Liver (tissue), 9 donors: ENCODE results near the gene CSF1. TPM values are rescaled to one million over a fixed set of nuclear protein-coding genes. Genes with fewer than 3 reads are reported as not detected.
A peak's percentile ranks its signal among the peaks of the same experiment; 100 is the strongest.

Experiments used
- DNase-seq: peaks from one replicate; pipeline ENCODE4 v3.0.0-alpha.2; 2017; ENCODE audit warnings: low spot score
- H3K27ac ChIP-seq, 2 donors: one replicate each; pipeline ENCODE4 v1.7.0; 2013; ENCODE audit warnings: inconsistent platforms in 2 of 2, low read length in 2 of 2, control low read depth in 1 of 2, low read depth in 1 of 2, mild to moderate bottlenecking in 1 of 2
- H3K27me3 ChIP-seq, 4 donors: one replicate each; pipeline versions ENCODE4 v1.6.1 to v1.7.0; 2013; ENCODE audit warnings: low read length in 3 of 4, inconsistent platforms in 1 of 4, mild to moderate bottlenecking in 1 of 4, moderate library complexity in 1 of 4; ENCODE audit not compliant: control insufficient read depth in 4 of 4, insufficient read depth in 4 of 4
- H3K36me3 ChIP-seq, 4 donors: one replicate each; pipeline versions ENCODE4 v1.6.1 to v1.7.0; 2013; ENCODE audit warnings: low read length in 3 of 4, mild to moderate bottlenecking in 3 of 4, low read depth in 1 of 4, moderate library complexity in 1 of 4; ENCODE audit not compliant: control insufficient read depth in 4 of 4, insufficient read depth in 3 of 4
- H3K4me1 ChIP-seq, 4 donors: one replicate each; pipeline versions ENCODE4 v1.6.1 to v1.7.0; 2013; ENCODE audit warnings: low read length in 3 of 4, mild to moderate bottlenecking in 3 of 4, moderate library complexity in 1 of 4; ENCODE audit not compliant: control insufficient read depth in 4 of 4, insufficient read depth in 4 of 4
- H3K4me3 ChIP-seq, 3 donors: one replicate each; pipeline versions ENCODE4 v1.6.1 to v1.7.0; 2013; ENCODE audit warnings: low read length in 3 of 3, control low read depth in 1 of 3, low read depth in 1 of 3, mild to moderate bottlenecking in 1 of 3
- H3K9ac ChIP-seq, 2 donors: one replicate each; pipeline ENCODE4 v1.7.0; 2013; ENCODE audit warnings: low read length in 2 of 2, mild to moderate bottlenecking in 2 of 2, moderate library complexity in 2 of 2, control low read depth in 1 of 2, low read depth in 1 of 2
- H3K9me3 ChIP-seq, 4 donors: one replicate each; pipeline versions ENCODE4 v1.6.1 to v1.7.0; 2013; ENCODE audit warnings: low read length in 3 of 4; ENCODE audit not compliant: control insufficient read depth in 4 of 4
- EGR1 ChIP-seq, 2 donors: IDR thresholded peaks; 2 replicates each; pipeline ENCODE4 v1.6.1; 2016 to 2018; ENCODE audit warnings: antibody characterized with exemption in 2 of 2, low read depth in 2 of 2
- FOXA2 ChIP-seq: IDR thresholded peaks from 2 replicates; pipeline ENCODE4 v1.6.1; 2016; ENCODE audit warnings: antibody characterized with exemption
- GABPA ChIP-seq, 2 donors: IDR thresholded peaks in 1 of 2; conservative IDR thresholded peaks in 1 of 2; 2 replicates each; pipeline ENCODE4 v1.6.1; 2016; ENCODE audit warnings: antibody characterized with exemption in 2 of 2, mild to moderate bottlenecking in 1 of 2, moderate library complexity in 1 of 2
- HNF4A ChIP-seq, 2 donors: conservative IDR thresholded peaks; 2 replicates each; pipeline ENCODE4 v1.6.1; 2016; ENCODE audit warnings: antibody characterized with exemption in 2 of 2, mild to moderate bottlenecking in 2 of 2
- HNF4G ChIP-seq: IDR thresholded peaks from 2 replicates; pipeline ENCODE4 v1.6.1; 2016; ENCODE audit warnings: antibody characterized with exemption
- JUND ChIP-seq, 2 donors: IDR thresholded peaks; 2 replicates each; pipeline ENCODE4 v1.6.1; 2016; ENCODE audit warnings: antibody characterized with exemption in 2 of 2
- NR2F2 ChIP-seq: IDR thresholded peaks from 2 replicates; pipeline ENCODE4 v1.6.1; 2016; ENCODE audit warnings: antibody characterized with exemption
- RAD21 ChIP-seq, 2 donors: IDR thresholded peaks; 2 replicates each; pipeline ENCODE4 v1.6.1; 2016; ENCODE audit warnings: antibody characterized with exemption in 2 of 2, mild to moderate bottlenecking in 2 of 2
- REST ChIP-seq: IDR thresholded peaks from 2 replicates; pipeline ENCODE4 v1.6.1; 2016; ENCODE audit warnings: antibody characterized with exemption, mild to moderate bottlenecking
- SP1 ChIP-seq: IDR thresholded peaks from 2 replicates; pipeline ENCODE4 v1.6.1; 2018; ENCODE audit warnings: antibody characterized with exemption, mild to moderate bottlenecking
- YY1 ChIP-seq: IDR thresholded peaks from 2 replicates; pipeline ENCODE4 v1.6.1; 2016; ENCODE audit warnings: antibody characterized with exemption, mild to moderate bottlenecking
- WGBS: extraction: QIAGEN DNeasy Blood & Tissue Kit; methylation state at CpG from one replicate; pipeline ENCODE4 v1.1.7; 2013; 5-methylcytosine and 5-hydroxymethylcytosine counted together
- polyA plus RNA-seq, 2 donors: library from polyadenylated mRNA; stranded (reverse) in 1 of 2; unstranded in 1 of 2; fragments of 200-250 nt in 1 of 2; fragments of >200 nt in 1 of 2; fragmentation: Nextera tagmentation in 1 of 2; extraction: Ambion mirVana in 1 of 2; gene quantifications; one replicate each; pipeline versions ENCODE4 v1.2.1 to v1.2.3, GENCODE V29; 2013 to 2015
- total RNA-seq, 2 donors: library from RNA; depleted of rRNA; stranded (reverse); fragments of >200 nt; gene quantifications; one replicate each; pipeline ENCODE4 v1.2.3, GENCODE V29; 2014
- TF ChIP-seq, protein P1 (sequence below): IDR thresholded peaks from 2 replicates; pipeline ENCODE4 v1.6.1; 2016; ENCODE audit warnings: antibody characterized with exemption
- TF ChIP-seq, protein P2 (sequence below): fragments of 150-350 bp; IDR thresholded peaks from 2 replicates; pipeline ENCODE4 v1.5.1; 2017; ENCODE audit warnings: improper control_type of control experiment, low read depth, low read length; ENCODE audit not compliant: missing input control
- donor health status: healthy.
- donor health status: healthy.
- donor health status: healthy.
- donor health status: healthy.
- donor health status: healthy.

CSF1 gene
- total and polyA plus RNA-seq, 4 donors, result 6.3 to 15.2 (median 11.3) TPM

DNA sequence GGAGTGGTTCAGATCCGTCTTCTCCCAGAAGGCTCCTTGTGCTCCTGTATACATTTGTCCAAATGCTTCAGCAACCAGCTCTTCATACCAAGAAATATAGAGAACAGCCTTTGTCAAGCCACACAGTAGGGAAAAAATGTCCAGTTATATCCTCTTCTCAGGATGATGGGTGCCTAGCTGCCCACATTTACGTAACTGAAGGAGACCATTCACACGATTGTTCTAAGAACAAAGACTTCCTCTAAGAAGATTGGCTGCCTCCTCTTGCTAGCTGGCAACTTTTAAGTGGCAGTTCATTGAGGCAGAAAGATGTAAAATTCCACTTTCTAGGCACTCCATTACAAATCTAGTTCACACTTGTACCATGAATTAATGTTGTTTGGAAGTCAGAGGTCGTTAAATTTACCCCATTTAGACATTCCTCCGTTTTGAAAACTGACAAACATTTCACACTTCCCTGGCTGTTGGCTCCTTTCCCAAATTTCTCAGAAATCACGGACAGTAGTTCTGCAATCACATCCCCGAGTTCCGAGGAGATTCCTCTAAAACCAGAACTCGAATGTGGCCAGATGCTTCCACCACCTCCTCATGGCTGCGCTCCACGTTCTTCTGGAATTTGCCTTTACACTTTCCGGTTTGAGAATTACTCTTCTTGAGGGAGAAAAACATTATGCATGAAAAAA lies 45.6 kb upstream of the CSF1 start:
- TF ChIP-seq RAD21 (IDR thresholded peaks at IDR 0.05), result no peak
- TF ChIP-seq HNF4A (conservative IDR thresholded peaks at IDR 0.05), result no peak
- peak; percentile 11 for TF ChIP-seq NR2F2
- no peaks in the 10 kb centered on the region for H3K9me3 ChIP-seq
- no peaks in the 10 kb centered on the region for H3K36me3 ChIP-seq
- no peak overlapping the region for H3K9ac ChIP-seq
- no peak overlapping the region for H3K4me3 ChIP-seq
- H3K27ac ChIP-seq, result peak overlapping the region in 1 of 2 donors; percentile 19
- 83% methylated on average over 12 of the region's 12 CpGs for WGBS
- H3K27me3 ChIP-seq, result no peaks in the 10 kb centered on the region
- H3K4me1 ChIP-seq, result no peaks in the 10 kb centered on the region
- DNase-seq, result no peak

GRCh38 chr1:109866071-109866470 lies 44.6 kb upstream of the CSF1 start:
- H3K9me3 ChIP-seq, result no peaks in the 10 kb centered on the region
- no peaks in the 10 kb centered on the region for H3K36me3 ChIP-seq
- H3K27me3 ChIP-seq, result no peaks in the 10 kb centered on the region
- DNase-seq, result no peak
- H3K9ac ChIP-seq, result no peak overlapping the region
- TF ChIP-seq HNF4G, result no peak
- TF ChIP-seq FOXA2, result no peak
- TF ChIP-seq, protein P1, sequence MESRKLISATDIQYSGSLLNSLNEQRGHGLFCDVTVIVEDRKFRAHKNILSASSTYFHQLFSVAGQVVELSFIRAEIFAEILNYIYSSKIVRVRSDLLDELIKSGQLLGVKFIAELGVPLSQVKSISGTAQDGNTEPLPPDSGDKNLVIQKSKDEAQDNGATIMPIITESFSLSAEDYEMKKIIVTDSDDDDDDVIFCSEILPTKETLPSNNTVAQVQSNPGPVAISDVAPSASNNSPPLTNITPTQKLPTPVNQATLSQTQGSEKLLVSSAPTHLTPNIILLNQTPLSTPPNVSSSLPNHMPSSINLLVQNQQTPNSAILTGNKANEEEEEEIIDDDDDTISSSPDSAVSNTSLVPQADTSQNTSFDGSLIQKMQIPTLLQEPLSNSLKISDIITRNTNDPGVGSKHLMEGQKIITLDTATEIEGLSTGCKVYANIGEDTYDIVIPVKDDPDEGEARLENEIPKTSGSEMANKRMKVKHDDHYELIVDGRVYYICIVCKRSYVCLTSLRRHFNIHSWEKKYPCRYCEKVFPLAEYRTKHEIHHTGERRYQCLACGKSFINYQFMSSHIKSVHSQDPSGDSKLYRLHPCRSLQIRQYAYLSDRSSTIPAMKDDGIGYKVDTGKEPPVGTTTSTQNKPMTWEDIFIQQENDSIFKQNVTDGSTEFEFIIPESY, result no peak
- no peak for TF ChIP-seq GABPA (IDR thresholded peaks at IDR 0.05 in 1 of 2, conservative IDR thresholded peaks at IDR 0.05 in 1 of 2)
- TF ChIP-seq RAD21 (IDR thresholded peaks at IDR 0.05), result no peak
- no peak for TF ChIP-seq SP1
- no peak for TF ChIP-seq HNF4A (conservative IDR thresholded peaks at IDR 0.05)
- TF ChIP-seq EGR1 (IDR thresholded peaks at IDR 0.05; ENCODE audit: low read depth in 2 of 2), result no peak
- no peak for TF ChIP-seq JUND (IDR thresholded peaks at IDR 0.05)
- no peak for TF ChIP-seq YY1
- TF ChIP-seq NR2F2, result no peak
- TF ChIP-seq, protein P2, sequence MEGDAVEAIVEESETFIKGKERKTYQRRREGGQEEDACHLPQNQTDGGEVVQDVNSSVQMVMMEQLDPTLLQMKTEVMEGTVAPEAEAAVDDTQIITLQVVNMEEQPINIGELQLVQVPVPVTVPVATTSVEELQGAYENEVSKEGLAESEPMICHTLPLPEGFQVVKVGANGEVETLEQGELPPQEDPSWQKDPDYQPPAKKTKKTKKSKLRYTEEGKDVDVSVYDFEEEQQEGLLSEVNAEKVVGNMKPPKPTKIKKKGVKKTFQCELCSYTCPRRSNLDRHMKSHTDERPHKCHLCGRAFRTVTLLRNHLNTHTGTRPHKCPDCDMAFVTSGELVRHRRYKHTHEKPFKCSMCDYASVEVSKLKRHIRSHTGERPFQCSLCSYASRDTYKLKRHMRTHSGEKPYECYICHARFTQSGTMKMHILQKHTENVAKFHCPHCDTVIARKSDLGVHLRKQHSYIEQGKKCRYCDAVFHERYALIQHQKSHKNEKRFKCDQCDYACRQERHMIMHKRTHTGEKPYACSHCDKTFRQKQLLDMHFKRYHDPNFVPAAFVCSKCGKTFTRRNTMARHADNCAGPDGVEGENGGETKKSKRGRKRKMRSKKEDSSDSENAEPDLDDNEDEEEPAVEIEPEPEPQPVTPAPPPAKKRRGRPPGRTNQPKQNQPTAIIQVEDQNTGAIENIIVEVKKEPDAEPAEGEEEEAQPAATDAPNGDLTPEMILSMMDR, result no peak
- no peaks in the 10 kb centered on the region for H3K4me1 ChIP-seq
- WGBS, result 97% methylated on average over 2 of the region's 2 CpGs
- H3K4me3 ChIP-seq, result no peak overlapping the region
- H3K27ac ChIP-seq, result no peak overlapping the region

- 52% methylated on average over 3 of the region's 3 CpGs for WGBS
- H3K27ac ChIP-seq, result no peak overlapping the region
- H3K36me3 ChIP-seq, result no peaks in the 10 kb centered on the region
- H3K9me3 ChIP-seq, result no peaks in the 10 kb centered on the region
- peaks cover 0 to 11% (median 6%) of the 10 kb centered on the region in 4 donors for H3K4me1 ChIP-seq
- no peak overlapping the region for H3K9ac ChIP-seq
- no peak overlapping the region for H3K4me3 ChIP-seq
- no peaks in the 10 kb centered on the region for H3K27me3 ChIP-seq
- DNase-seq, result no peak
- TF ChIP-seq GABPA (IDR thresholded peaks at IDR 0.05 in 1 of 2, conservative IDR thresholded peaks at IDR 0.05 in 1 of 2) (no peak), REST (no peak), NR2F2 (no peak), YY1 (no peak), HNF4A (conservative IDR thresholded peaks at IDR 0.05) (no peak), HNF4G (no peak), FOXA2 (no peak), JUND (IDR thresholded peaks at IDR 0.05) (no peak), SP1 (no peak)
- TF ChIP-seq, protein P1, result no peak
Measured at GRCh38 chr1:109873278-109874175, 37.1 kb upstream of the CSF1 start.
